PC-3 (cell line): ENCODE results near the gene IQSEC1. TPM values are rescaled to one million over a fixed set of nuclear protein-coding genes. Genes with fewer than 3 reads are reported as not detected.

Source experiments
- ATAC-seq: fragments of 200-7000 bp; cut with Tn5 transposase; 2 replicates; pipeline ENCODE4 v1.9.1; 2020; ENCODE audit warnings: mild to moderate bottlenecking, moderate library complexity
- BruUV-seq: library from RNA; stranded (reverse); fragments of 400-500 nt; replicated peaks from 2 replicates; lab custom pipeline; 2021; lab: Mats Ljungman, UMichigan
- CTCF ChIA-PET: fragments of 300-600 bp; sonication (Branson Sonifier 250); formaldehyde crosslinking; loops from one replicate; lab custom pipeline; 2022; ENCODE audit warnings: antibody characterized with exemption; lab: Charles Lee
- POLR2A ChIA-PET: fragments of 300-600 bp; sonication (Branson Sonifier 250); formaldehyde crosslinking; loops from one replicate; lab custom pipeline; 2022; ENCODE audit warnings: antibody characterized with exemption; ENCODE audit not compliant: unreplicated experiment; lab: Charles Lee
- DNase-seq: peaks from one replicate; pipeline ENCODE4 v3.0.0-alpha.2; 2015
- H2AFZ ChIP-seq: fragments of 300-600 bp; sonication (generic); 2 replicates; pipeline ENCODE4 v1.6.0; 2016; ENCODE audit warnings: antibody characterized with exemption, low read length
- H3F3A ChIP-seq: fragments of 300-600 bp; sonication (generic); one replicate; pipeline ENCODE4 v1.6.0; 2017; ENCODE audit warnings: antibody characterized with exemption, low read length, control low read depth, mild to moderate bottlenecking; ENCODE audit not compliant: unreplicated experiment
- H3K27ac ChIP-seq: fragments of 300-600 bp; sonication (generic); 2 replicates; pipeline ENCODE4 v1.5.1; 2016; ENCODE audit warnings: mild to moderate bottlenecking, low read length
- H3K27me3 ChIP-seq: fragments of 300-600 bp; sonication (generic); 2 replicates; pipeline ENCODE4 v1.6.1; 2016; ENCODE audit warnings: low read length, mixed read lengths
- H3K36me3 ChIP-seq: fragments of 300-600 bp; sonication (generic); 2 replicates; pipeline ENCODE4 v1.6.1; 2016; ENCODE audit warnings: low read depth, mixed run types, low read length, mixed read lengths
- H3K4me1 ChIP-seq: fragments of 300-600 bp; sonication (generic); 2 replicates; pipeline ENCODE4 v1.5.1; 2016; ENCODE audit warnings: low read length; ENCODE audit not compliant: insufficient read depth
- H3K4me2 ChIP-seq: fragments of 300-600 bp; sonication (generic); 2 replicates; pipeline ENCODE4 v1.6.0; 2016; ENCODE audit warnings: low read length
- H3K4me3 ChIP-seq: fragments of 300-600 bp; sonication (generic); 2 replicates; pipeline ENCODE4 v1.5.1; 2016; ENCODE audit warnings: mild to moderate bottlenecking, low read length, mixed read lengths
- H3K79me2 ChIP-seq: fragments of 300-600 bp; sonication (generic); 2 replicates; pipeline ENCODE4 v1.6.1; 2017; ENCODE audit warnings: low read length, mixed read lengths
- H3K9ac ChIP-seq: fragments of 300-600 bp; sonication (generic); 2 replicates; pipeline ENCODE4 v1.6.0; 2016; ENCODE audit warnings: mild to moderate bottlenecking, low read length
- H3K9me2 ChIP-seq: fragments of 300-600 bp; sonication (generic); replicated peaks from 2 replicates; pipeline ENCODE4 v1.6.1; 2016; ENCODE audit warnings: mixed run types, low read length, mixed read lengths
- H3K9me3 ChIP-seq: fragments of 300-600 bp; sonication (generic); 2 replicates; pipeline ENCODE4 v1.6.1; 2016; ENCODE audit warnings: low read length, mixed read lengths
- H4K20me1 ChIP-seq: fragments of 300-600 bp; sonication (generic); 2 replicates; pipeline ENCODE4 v1.6.1; 2016; ENCODE audit warnings: low read length, mixed read lengths
- CTCF ChIP-seq: fragments of 300-600 bp; sonication (generic); conservative IDR thresholded peaks from 2 replicates; pipeline ENCODE4 v1.5.1; 2017; ENCODE audit warnings: antibody characterized with exemption, low read depth, mild to moderate bottlenecking, low read length
- EZH2 ChIP-seq: fragments of 300-600 bp; sonication (generic); IDR thresholded peaks from one replicate; pipeline ENCODE4 v1.6.1; 2017; ENCODE audit warnings: antibody characterized with exemption, mild to moderate bottlenecking, low read length; ENCODE audit not compliant: unreplicated experiment
- EZH2phosphoT487 ChIP-seq: fragments of 300-600 bp; sonication (generic); IDR thresholded peaks from 2 replicates; pipeline ENCODE4 v1.6.1; 2018; ENCODE audit warnings: mild to moderate bottlenecking, antibody characterized with exemption, low read length, borderline replicate concordance
- intact Hi-C: fragments of 100-400 bp; cut with micrococcal nuclease; formaldehyde crosslinking; loops from 2 replicates; pipeline ENCODE4 v1.9.0; 2023
- total RNA-seq: library from RNA; depleted of rRNA; stranded (reverse); fragments of >200 nt; gene quantifications from 2 replicates; pipeline ENCODE4 v1.2.3, GENCODE V29; 2014

The IQSEC1 gene
- total RNA-seq, 1 experiment from 2014 or later = 37.9 TPM

GRCh38 chr3:12977117-12977808 lies 96.0 kb downstream of the IQSEC1 start:
- intact Hi-C loops = no loop called here

DNA sequence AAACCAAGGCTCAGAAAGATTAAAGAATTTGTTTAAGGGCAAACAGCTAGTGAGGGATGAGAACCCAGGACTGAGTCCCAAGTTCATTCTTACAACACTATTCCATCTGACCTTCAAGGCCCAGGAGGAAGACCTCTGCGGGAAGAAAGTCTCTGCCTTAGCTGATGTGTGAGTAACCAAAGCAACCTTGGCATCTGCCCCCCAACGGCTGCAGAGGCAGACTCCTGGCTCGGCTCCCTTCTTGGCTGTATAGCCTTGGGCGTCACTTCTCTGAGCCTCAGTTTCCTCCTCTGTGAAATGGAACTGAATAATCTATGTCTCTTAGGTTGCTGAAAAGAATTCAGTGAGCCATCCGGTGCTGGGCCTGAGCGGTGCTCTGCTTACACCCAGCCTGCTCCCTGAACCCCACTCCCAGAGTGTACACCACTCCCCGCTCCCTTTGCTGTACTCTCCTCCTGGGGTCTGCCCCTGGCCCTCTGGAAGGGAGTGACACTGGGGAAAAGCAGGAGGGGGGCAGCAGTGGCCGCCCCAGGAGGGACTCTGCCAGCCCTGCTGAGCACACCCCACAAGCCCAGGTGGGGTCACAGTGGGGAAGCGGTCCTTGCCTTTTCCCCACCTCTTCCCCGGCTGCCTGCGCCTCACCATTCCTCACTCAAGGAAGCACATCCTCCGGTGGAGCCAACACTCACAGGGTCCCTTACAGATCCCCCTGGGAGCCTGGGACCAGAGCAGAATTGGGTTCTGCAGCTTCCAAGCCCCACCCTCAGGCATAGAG lies 97.3 kb downstream of the IQSEC1 start:
- CTCF ChIA-PET = interaction anchor here (0.8 kb wide), 1 partner anchor 8 kb away, joined by 3 read pairs; no protein-coding TSS in a partner anchor
- DNase-seq = no peak
- no peaks in the 10 kb centered on the region for H3F3A ChIP-seq
- intact Hi-C loops = no loop called here
- H3K36me3 ChIP-seq = no peaks in the 10 kb centered on the region
- H2AFZ ChIP-seq = no peak overlapping the region
- H3K4me1 ChIP-seq = no peaks in the 10 kb centered on the region
- POLR2A ChIA-PET = interaction anchor here (0.7 kb wide), 1 partner anchor 105 kb away, joined by 3 read pairs; no protein-coding TSS in a partner anchor
- no peaks in the 10 kb centered on the region for H3K27me3 ChIP-seq
- BruUV-seq = no TSS peak
- no peaks in the 10 kb centered on the region for H4K20me1 ChIP-seq
- H3K27ac ChIP-seq = no peak overlapping the region
- H3K4me2 ChIP-seq = no peak overlapping the region
- no peaks in the 10 kb centered on the region for H3K9me2 ChIP-seq
- no peak for ATAC-seq
- H3K4me3 ChIP-seq = no peak overlapping the region
- TF ChIP-seq CTCF (no peak), EZH2 (no peak), EZH2phosphoT487 (no peak)
- no peaks in the 10 kb centered on the region for H3K9me3 ChIP-seq
- no peak overlapping the region for H3K9ac ChIP-seq
- H3K79me2 ChIP-seq = no peaks in the 10 kb centered on the region

More at GRCh38 chr3:12977117-12977808, 96.0 kb downstream of the IQSEC1 start:
- DNase-seq (no peak), ATAC-seq (no peak)
- no peak overlapping the region for H3K9ac ChIP-seq
- H3K4me1 ChIP-seq = no peaks in the 10 kb centered on the region
- H4K20me1 ChIP-seq = no peaks in the 10 kb centered on the region
- no TSS peak for BruUV-seq
- TF ChIP-seq CTCF = no peak
- no peak for TF ChIP-seq EZH2
- no peak for TF ChIP-seq EZH2phosphoT487
- H3K9me2 ChIP-seq = no peaks in the 10 kb centered on the region
- no peak overlapping the region for H3K4me2 ChIP-seq
- H3F3A ChIP-seq = no peaks in the 10 kb centered on the region
- H2AFZ ChIP-seq = no peak overlapping the region
- no peaks in the 10 kb centered on the region for H3K27me3 ChIP-seq
- POLR2A ChIA-PET = no interaction called here
- no peaks in the 10 kb centered on the region for H3K36me3 ChIP-seq
- no peaks in the 10 kb centered on the region for H3K9me3 ChIP-seq
- H3K27ac ChIP-seq = no peak overlapping the region
- no peak overlapping the region for H3K4me3 ChIP-seq
- CTCF ChIA-PET = interaction anchor here (0.7 kb wide), 1 partner anchor 80 kb away, joined by 4 read pairs; no protein-coding TSS in a partner anchor
- no peaks in the 10 kb centered on the region for H3K79me2 ChIP-seq
